WTC11 (cell line): ENCODE data around the gene ANKRD30B. TPM values are rescaled to one million over a fixed set of nuclear protein-coding genes. Genes with fewer than 3 reads are reported as not detected.
"Not testable (repeated sequence)": the region's sequence is repeated elsewhere in the genome, so short reads cannot be mapped to it uniquely, and the experiment has no call there.

ENCODE experiments used
- ATAC-seq: fragments of 200-7000 bp; cut with Tn5 transposase; 2 replicates; pipeline ENCODE4 v1.10.0; 2021; ENCODE audit warnings: mild to moderate bottlenecking, moderate library complexity
- Bru-seq: library from RNA; stranded (reverse); fragments of 400-500 nt; gene quantifications from one replicate; lab custom pipeline; 2021; lab: Mats Ljungman, UMichigan
- CTCF ChIA-PET: fragments of 300-600 bp; sonication (Branson Sonifier 250); formaldehyde crosslinking; loops from one replicate; lab custom pipeline; 2021; ENCODE audit warnings: antibody characterized with exemption; lab: Charles Lee
- POLR2A ChIA-PET: fragments of 350-600 bp; sonication (Branson Sonifier 250); formaldehyde crosslinking; loops from one replicate; lab custom pipeline; 2021; ENCODE audit warnings: antibody characterized with exemption; lab: Charles Lee
- DNase-seq: peaks from one replicate; pipeline ENCODE4 v3.0.0; 2021; ENCODE audit warnings: low spot score
- H3K27ac Mint-ChIP-seq: 2 replicates; pipeline ENCODE4 v1.8.0; 2021; ENCODE audit warnings: mixed read lengths
- H3K27me3 Mint-ChIP-seq: 2 replicates; pipeline ENCODE4 v1.8.0; 2021; ENCODE audit warnings: low read depth, mild to moderate bottlenecking, moderate library complexity, mixed read lengths
- H3K36me3 Mint-ChIP-seq: 2 replicates; pipeline ENCODE4 v1.8.0; 2021; ENCODE audit warnings: mixed read lengths
- H3K4me1 Mint-ChIP-seq: 2 replicates; pipeline ENCODE4 v1.8.0; 2022; ENCODE audit warnings: mixed read lengths
- H3K4me3 Mint-ChIP-seq: 2 replicates; pipeline ENCODE4 v1.8.0; 2021; ENCODE audit warnings: mild to moderate bottlenecking, moderate library complexity, mixed read lengths
- H3K9me3 Mint-ChIP-seq: 2 replicates; pipeline ENCODE4 v1.8.0; 2021; ENCODE audit warnings: mixed read lengths
- ATF1 ChIP-seq: sonication (generic); formaldehyde crosslinking; IDR thresholded peaks from 2 replicates; pipeline ENCODE4 v1.8.1; 2023; ENCODE audit warnings: mild to moderate bottlenecking, moderate library complexity, missing genetic modification reagents
- ELF4 ChIP-seq: sonication (generic); formaldehyde crosslinking; IDR thresholded peaks from 2 replicates; pipeline ENCODE4 v1.8.1; 2022; ENCODE audit warnings: low read depth, mild to moderate bottlenecking, moderate library complexity, missing genetic modification reagents
- GABPB1 ChIP-seq: sonication (generic); formaldehyde crosslinking; IDR thresholded peaks from 2 replicates; pipeline ENCODE4 v1.8.1; 2023; ENCODE audit warnings: mild to moderate bottlenecking, missing genetic modification reagents
- HMGA2 ChIP-seq: fragments of 250-450 bp; sonication (Bioruptor Pico); IDR thresholded peaks from 2 replicates; pipeline ENCODE4 v1.4.0; 2021; ENCODE audit warnings: mild to moderate bottlenecking, moderate library complexity
- IRF1 ChIP-seq: sonication (generic); formaldehyde crosslinking; IDR thresholded peaks from 2 replicates; pipeline ENCODE4 v1.8.0; 2023; ENCODE audit warnings: missing genetic modification reagents
- KAT7 ChIP-seq: sonication (generic); formaldehyde crosslinking; IDR thresholded peaks from 2 replicates; pipeline ENCODE4 v1.8.1; 2023; ENCODE audit warnings: missing genetic modification reagents, mild to moderate bottlenecking, borderline replicate concordance
- NR2C2 ChIP-seq: sonication (generic); formaldehyde crosslinking; IDR thresholded peaks from 2 replicates; pipeline ENCODE4 v1.8.0; 2022; ENCODE audit warnings: mild to moderate bottlenecking, missing genetic modification reagents
- RELA ChIP-seq: sonication (generic); formaldehyde crosslinking; IDR thresholded peaks from 2 replicates; pipeline ENCODE4 v1.8.1; 2022; ENCODE audit warnings: missing genetic modification reagents, mild to moderate bottlenecking, borderline replicate concordance
- SOX15 ChIP-seq: fragments of 250-450 bp; sonication (Bioruptor Pico); IDR thresholded peaks from 2 replicates; pipeline ENCODE4 v1.9.0; 2021; ENCODE audit warnings: mild to moderate bottlenecking
- long read RNA-seq, 3 experiments: library from RNA in 1 of 3; library from capped mRNA in 1 of 3; library from polyadenylated mRNA in 1 of 3; unstranded in 2 of 3; stranded (forward) in 1 of 3; transcript quantifications; one replicate each; pipeline ENCODE4 v2.0.0, GENCODE V29; 2021
- total RNA-seq: library from RNA; stranded (reverse); gene quantifications from 3 replicates; pipeline ENCODE4 v1.2.3, GENCODE V29; 2021
- TF ChIP-seq, protein P1 (sequence below): sonication (generic); formaldehyde crosslinking; IDR thresholded peaks from 2 replicates; pipeline ENCODE4 v1.8.0; 2022; ENCODE audit warnings: missing genetic modification reagents
- TF ChIP-seq, protein P2 (sequence below): sonication (generic); formaldehyde crosslinking; IDR thresholded peaks from 2 replicates; pipeline ENCODE4 v1.8.1; 2022; ENCODE audit warnings: mild to moderate bottlenecking, moderate library complexity, missing genetic modification reagents
- TF ChIP-seq, protein P3 (sequence below): sonication (generic); formaldehyde crosslinking; IDR thresholded peaks from 2 replicates; pipeline ENCODE4 v1.8.1; 2023; ENCODE audit warnings: mild to moderate bottlenecking, missing genetic modification reagents, moderate library complexity
- TF ChIP-seq, protein P4 (sequence below): fragments of 250-450 bp; sonication (Bioruptor Pico); IDR thresholded peaks from 2 replicates; pipeline ENCODE4 v1.9.0; 2021; ENCODE audit warnings: mild to moderate bottlenecking
- TF ChIP-seq, protein P5 (sequence below): sonication (generic); formaldehyde crosslinking; conservative IDR thresholded peaks from 2 replicates; pipeline ENCODE4 v1.8.1; 2023; ENCODE audit warnings: mild to moderate bottlenecking, low read depth, missing genetic modification reagents, moderate library complexity

The ANKRD30B gene
- not detected in 3 replicates for total RNA-seq
- Bru-seq, nascent RNA = percentile 3 among the genes with signal in this experiment
- long read RNA-seq, experiment 1 = 0 reads
- long read RNA-seq, experiment 2 = 0 reads
- long read RNA-seq, experiment 3 = 0 reads

GRCh38 chr18:14747513-14748474 is at the start of gene ANKRD30B:
ANKRD30B (plus strand) TSS chr18:14748172; CDS start chr18:14748420, 248 bp downstream.
- ChIA-PET CTCF (no interaction called here), POLR2A (no interaction called here)
- Mint-ChIP-seq H3K36me3 (peaks cover 29% of the 10 kb centered on the region), H3K27ac (no peak within 1 kb of the TSS), H3K4me3 (no peak within 1 kb of the TSS), H3K27me3 (peaks cover 6% of the 10 kb centered on the region), H3K4me1 (no peaks in the 10 kb centered on the region)
- DNase-seq (no peak), ATAC-seq (no peak)
- TF ChIP-seq, protein P1, sequence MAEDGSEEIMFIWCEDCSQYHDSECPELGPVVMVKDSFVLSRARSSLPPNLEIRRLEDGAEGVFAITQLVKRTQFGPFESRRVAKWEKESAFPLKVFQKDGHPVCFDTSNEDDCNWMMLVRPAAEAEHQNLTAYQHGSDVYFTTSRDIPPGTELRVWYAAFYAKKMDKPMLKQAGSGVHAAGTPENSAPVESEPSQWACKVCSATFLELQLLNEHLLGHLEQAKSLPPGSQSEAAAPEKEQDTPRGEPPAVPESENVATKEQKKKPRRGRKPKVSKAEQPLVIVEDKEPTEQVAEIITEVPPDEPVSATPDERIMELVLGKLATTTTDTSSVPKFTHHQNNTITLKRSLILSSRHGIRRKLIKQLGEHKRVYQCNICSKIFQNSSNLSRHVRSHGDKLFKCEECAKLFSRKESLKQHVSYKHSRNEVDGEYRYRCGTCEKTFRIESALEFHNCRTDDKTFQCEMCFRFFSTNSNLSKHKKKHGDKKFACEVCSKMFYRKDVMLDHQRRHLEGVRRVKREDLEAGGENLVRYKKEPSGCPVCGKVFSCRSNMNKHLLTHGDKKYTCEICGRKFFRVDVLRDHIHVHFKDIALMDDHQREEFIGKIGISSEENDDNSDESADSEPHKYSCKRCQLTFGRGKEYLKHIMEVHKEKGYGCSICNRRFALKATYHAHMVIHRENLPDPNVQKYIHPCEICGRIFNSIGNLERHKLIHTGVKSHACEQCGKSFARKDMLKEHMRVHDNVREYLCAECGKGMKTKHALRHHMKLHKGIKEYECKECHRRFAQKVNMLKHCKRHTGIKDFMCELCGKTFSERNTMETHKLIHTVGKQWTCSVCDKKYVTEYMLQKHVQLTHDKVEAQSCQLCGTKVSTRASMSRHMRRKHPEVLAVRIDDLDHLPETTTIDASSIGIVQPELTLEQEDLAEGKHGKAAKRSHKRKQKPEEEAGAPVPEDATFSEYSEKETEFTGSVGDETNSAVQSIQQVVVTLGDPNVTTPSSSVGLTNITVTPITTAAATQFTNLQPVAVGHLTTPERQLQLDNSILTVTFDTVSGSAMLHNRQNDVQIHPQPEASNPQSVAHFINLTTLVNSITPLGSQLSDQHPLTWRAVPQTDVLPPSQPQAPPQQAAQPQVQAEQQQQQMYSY (CRISPR knock-in tag) = no peak
- TF ChIP-seq, protein P2, sequence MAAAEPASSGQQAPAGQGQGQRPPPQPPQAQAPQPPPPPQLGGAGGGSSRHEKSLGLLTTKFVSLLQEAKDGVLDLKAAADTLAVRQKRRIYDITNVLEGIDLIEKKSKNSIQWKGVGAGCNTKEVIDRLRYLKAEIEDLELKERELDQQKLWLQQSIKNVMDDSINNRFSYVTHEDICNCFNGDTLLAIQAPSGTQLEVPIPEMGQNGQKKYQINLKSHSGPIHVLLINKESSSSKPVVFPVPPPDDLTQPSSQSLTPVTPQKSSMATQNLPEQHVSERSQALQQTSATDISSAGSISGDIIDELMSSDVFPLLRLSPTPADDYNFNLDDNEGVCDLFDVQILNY (CRISPR knock-in tag) = no peak
- TF ChIP-seq, protein P3, sequence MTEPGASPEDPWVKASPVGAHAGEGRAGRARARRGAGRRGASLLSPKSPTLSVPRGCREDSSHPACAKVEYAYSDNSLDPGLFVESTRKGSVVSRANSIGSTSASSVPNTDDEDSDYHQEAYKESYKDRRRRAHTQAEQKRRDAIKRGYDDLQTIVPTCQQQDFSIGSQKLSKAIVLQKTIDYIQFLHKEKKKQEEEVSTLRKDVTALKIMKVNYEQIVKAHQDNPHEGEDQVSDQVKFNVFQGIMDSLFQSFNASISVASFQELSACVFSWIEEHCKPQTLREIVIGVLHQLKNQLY (CRISPR knock-in tag) = no peak
- TF ChIP-seq, protein P4, sequence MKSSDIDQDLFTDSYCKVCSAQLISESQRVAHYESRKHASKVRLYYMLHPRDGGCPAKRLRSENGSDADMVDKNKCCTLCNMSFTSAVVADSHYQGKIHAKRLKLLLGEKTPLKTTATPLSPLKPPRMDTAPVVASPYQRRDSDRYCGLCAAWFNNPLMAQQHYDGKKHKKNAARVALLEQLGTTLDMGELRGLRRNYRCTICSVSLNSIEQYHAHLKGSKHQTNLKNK (CRISPR knock-in tag) = no peak
- TF ChIP-seq SOX15 (CRISPR knock-in tag) = no peak
- no peak for TF ChIP-seq HMGA2 (CRISPR knock-in tag)
- TF ChIP-seq RELA (CRISPR knock-in tag) = no peak
- no peak for TF ChIP-seq GABPB1
- no peak for TF ChIP-seq IRF1 (CRISPR knock-in tag)
- TF ChIP-seq, protein P5, sequence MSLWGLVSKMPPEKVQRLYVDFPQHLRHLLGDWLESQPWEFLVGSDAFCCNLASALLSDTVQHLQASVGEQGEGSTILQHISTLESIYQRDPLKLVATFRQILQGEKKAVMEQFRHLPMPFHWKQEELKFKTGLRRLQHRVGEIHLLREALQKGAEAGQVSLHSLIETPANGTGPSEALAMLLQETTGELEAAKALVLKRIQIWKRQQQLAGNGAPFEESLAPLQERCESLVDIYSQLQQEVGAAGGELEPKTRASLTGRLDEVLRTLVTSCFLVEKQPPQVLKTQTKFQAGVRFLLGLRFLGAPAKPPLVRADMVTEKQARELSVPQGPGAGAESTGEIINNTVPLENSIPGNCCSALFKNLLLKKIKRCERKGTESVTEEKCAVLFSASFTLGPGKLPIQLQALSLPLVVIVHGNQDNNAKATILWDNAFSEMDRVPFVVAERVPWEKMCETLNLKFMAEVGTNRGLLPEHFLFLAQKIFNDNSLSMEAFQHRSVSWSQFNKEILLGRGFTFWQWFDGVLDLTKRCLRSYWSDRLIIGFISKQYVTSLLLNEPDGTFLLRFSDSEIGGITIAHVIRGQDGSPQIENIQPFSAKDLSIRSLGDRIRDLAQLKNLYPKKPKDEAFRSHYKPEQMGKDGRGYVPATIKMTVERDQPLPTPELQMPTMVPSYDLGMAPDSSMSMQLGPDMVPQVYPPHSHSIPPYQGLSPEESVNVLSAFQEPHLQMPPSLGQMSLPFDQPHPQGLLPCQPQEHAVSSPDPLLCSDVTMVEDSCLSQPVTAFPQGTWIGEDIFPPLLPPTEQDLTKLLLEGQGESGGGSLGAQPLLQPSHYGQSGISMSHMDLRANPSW = no peak
- TF ChIP-seq ELF4 (CRISPR knock-in tag) = no peak
- no peak for TF ChIP-seq KAT7 (CRISPR knock-in tag)
- no peak for TF ChIP-seq NR2C2
- no peak for TF ChIP-seq ATF1 (CRISPR knock-in tag)
- TF ChIP-seq, all 79 proteins: peak for 0
- H3K9me3 Mint-ChIP-seq = peaks cover 27% of the 10 kb centered on the region

- DNase-seq, H3K4me3 Mint-ChIP-seq, H3K4me1 Mint-ChIP-seq, H3K27me3 Mint-ChIP-seq, CTCF ChIA-PET, H3K27ac Mint-ChIP-seq, ATAC-seq, POLR2A ChIA-PET: not testable (repeated sequence)
- H3K9me3 Mint-ChIP-seq = peaks cover 47% of the 10 kb centered on the region
- peaks cover 33% of the 10 kb centered on the region for H3K36me3 Mint-ChIP-seq
Measured at GRCh38 chr18:14701286-14702040, 46.5 kb upstream of the ANKRD30B start.

DNA sequence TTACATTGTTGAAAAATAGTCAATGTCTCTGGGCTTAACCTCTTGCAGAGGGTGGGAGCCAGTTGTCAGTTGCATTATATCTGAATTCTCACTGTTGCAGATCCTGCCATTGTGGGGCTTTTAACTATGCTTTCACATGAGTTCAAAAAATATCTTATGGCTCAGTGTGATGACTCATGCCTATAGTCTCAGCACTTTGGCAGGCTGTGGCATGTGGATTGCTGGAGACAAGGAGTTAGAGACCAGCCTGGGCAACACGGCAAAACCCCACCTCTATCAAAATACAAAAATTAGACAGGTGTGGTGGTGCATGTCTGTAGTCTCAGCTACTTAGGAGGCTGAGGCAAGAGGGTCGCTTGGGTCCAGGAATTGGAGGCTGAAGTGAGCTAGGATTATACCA is 38.2 kb upstream of the ANKRD30B start:
- ATAC-seq, CTCF ChIA-PET, POLR2A ChIA-PET: not testable (repeated sequence)

GRCh38 chr18:14721569-14721968 is 26.4 kb upstream of the ANKRD30B start:
- POLR2A ChIA-PET, H3K27me3 Mint-ChIP-seq, H3K4me3 Mint-ChIP-seq, CTCF ChIA-PET, H3K27ac Mint-ChIP-seq, H3K4me1 Mint-ChIP-seq, ATAC-seq, DNase-seq: not testable (repeated sequence)
- H3K9me3 Mint-ChIP-seq = peaks cover 19% of the 10 kb centered on the region
- peaks cover 16% of the 10 kb centered on the region for H3K36me3 Mint-ChIP-seq

More for the DNA sequence above, 38.2 kb upstream of the ANKRD30B start:
- DNase-seq, H3K4me3 Mint-ChIP-seq, H3K4me1 Mint-ChIP-seq, H3K27ac Mint-ChIP-seq, H3K27me3 Mint-ChIP-seq: not testable (repeated sequence)
- Mint-ChIP-seq H3K9me3 (peaks cover 61% of the 10 kb centered on the region), H3K36me3 (peaks cover 40% of the 10 kb centered on the region)
